K562 (cell line): ENCODE measurements around the gene PYGO2. TPM values are rescaled to one million over a fixed set of nuclear protein-coding genes. Genes with fewer than 3 reads are reported as not detected.
A peak's percentile ranks its signal among the peaks of the same experiment; 100 is the strongest.

Source experiments
- BRD4 ChIP-seq: fragments of 200-600 bp; sonication (generic); IDR thresholded peaks from 2 replicates; pipeline ENCODE4 v1.6.1; 2017; ENCODE audit warnings: inconsistent platforms
- CBFB ChIP-seq: sonication (generic); formaldehyde crosslinking; IDR thresholded peaks from 2 replicates; pipeline ENCODE4 v1.4.0; 2020; ENCODE audit warnings: mild to moderate bottlenecking, missing genetic modification reagents
- MAX ChIP-seq: sonication (generic); formaldehyde crosslinking; IDR thresholded peaks from 2 replicates; pipeline ENCODE4 v1.9.0; 2022; ENCODE audit warnings: mild to moderate bottlenecking, missing genetic modification reagents
- MIER1 ChIP-seq: fragments of 450-650 bp; IDR thresholded peaks from 2 replicates; pipeline ENCODE4 v1.6.1; 2016; ENCODE audit warnings: antibody characterized with exemption, mild to moderate bottlenecking, low read depth
- MYBL2 ChIP-seq, 2 experiments: fragments of 450-650 bp in 1 of 2; sonication (generic) in 1 of 2; formaldehyde crosslinking in 1 of 2; IDR thresholded peaks; 2 replicates each; pipeline versions ENCODE4 v1.6.1 to v1.8.1; 2017 to 2022; ENCODE audit warnings: borderline replicate concordance in 1 of 2, inconsistent platforms in 1 of 2, low read depth in 1 of 2, mild to moderate bottlenecking in 1 of 2, missing genetic modification reagents in 1 of 2, moderate library complexity in 1 of 2
- PHF20 ChIP-seq: fragments of 450-650 bp; IDR thresholded peaks from 2 replicates; pipeline ENCODE4 v1.6.1; 2018; ENCODE audit not compliant: partially characterized antibody
- PHTF2 ChIP-seq: fragments of 250-450 bp; sonication (Bioruptor Pico); IDR thresholded peaks from 2 replicates; pipeline ENCODE4 v1.5.0; 2021; ENCODE audit warnings: mild to moderate bottlenecking
- PYGO2 ChIP-seq: fragments of 450-650 bp; IDR thresholded peaks from 2 replicates; pipeline ENCODE4 v1.6.1; 2016; ENCODE audit warnings: mild to moderate bottlenecking, missing genetic modification characterization, moderate library complexity, missing compliant biosample characterization
- RBM15 ChIP-seq: fragments of 200-400 bp; formaldehyde crosslinking; IDR thresholded peaks from 2 replicates; pipeline ENCODE4 v1.6.1; 2018; ENCODE audit warnings: mild to moderate bottlenecking, low read length, moderate library complexity; ENCODE audit not compliant: insufficient read depth
- RFX5 ChIP-seq: IDR thresholded peaks from 2 replicates; pipeline ENCODE4 v1.6.1; 2011; ENCODE audit warnings: low read depth, mild to moderate bottlenecking, improper control_type of control experiment, low read length
- ZNF444 ChIP-seq: fragments of 250-450 bp; sonication (Bioruptor Pico); IDR thresholded peaks from 2 replicates; pipeline ENCODE4 v1.4.0; 2020; ENCODE audit warnings: mild to moderate bottlenecking, moderate library complexity
- ZNF592 ChIP-seq: fragments of 450-650 bp; IDR thresholded peaks from 2 replicates; pipeline ENCODE4 v1.6.1; 2017; ENCODE audit warnings: antibody characterized with exemption, mild to moderate bottlenecking
- ZNF75A ChIP-seq: fragments of 450-650 bp; formaldehyde crosslinking; IDR thresholded peaks from 2 replicates; pipeline ENCODE4 v1.4.0; 2020; ENCODE audit warnings: mild to moderate bottlenecking
- polyA plus RNA-seq, 8 experiments: library from polyadenylated mRNA; depleted of rRNA in 4 of 8; stranded (reverse) in 5 of 8; unstranded in 3 of 8; fragments of >200 nt; fragmentation: Nextera tagmentation in 2 of 8; fragmentation: Illumina TruSeq in 1 of 8; extraction: Ambion mirVana in 2 of 8; extraction: Trizol in 1 of 8; gene quantifications; 2 replicates each; pipeline versions ENCODE4 v1.2.1 to v1.2.3, GENCODE V29; 2011 to 2014; ENCODE audit warnings: inconsistent platforms in 1 of 8, missing spikeins in 1 of 8
- total RNA-seq, 7 experiments: library from RNA; depleted of rRNA in 6 of 7; stranded (reverse); fragments of >200 nt in 6 of 7; fragmentation: Illumina TruSeq in 2 of 7; extraction: Trizol in 2 of 7; gene quantifications; 2 replicates each; pipeline versions ENCODE4 v1.2.1 to v1.2.3, GENCODE V29; 2011 to 2021; ENCODE audit warnings: low replicate concordance in 1 of 7
- TF ChIP-seq, protein P1 (sequence below): fragments of 450-650 bp; formaldehyde crosslinking; IDR thresholded peaks from 2 replicates; pipeline ENCODE4 v1.4.0; 2020; ENCODE audit warnings: mild to moderate bottlenecking, moderate library complexity
- TF ChIP-seq, protein P2 (sequence below): sonication (generic); formaldehyde crosslinking; IDR thresholded peaks from 2 replicates; pipeline ENCODE4 v1.8.0; 2023; ENCODE audit warnings: missing genetic modification reagents, mild to moderate bottlenecking, borderline replicate concordance

The PYGO2 gene
- total and polyA plus RNA-seq, 9 of the 15 experiments (the other 6 are each of a cell fraction or from before 2014, with no cell fraction given) = 8.3 to 36.2 (median 18.2) TPM

DNA sequence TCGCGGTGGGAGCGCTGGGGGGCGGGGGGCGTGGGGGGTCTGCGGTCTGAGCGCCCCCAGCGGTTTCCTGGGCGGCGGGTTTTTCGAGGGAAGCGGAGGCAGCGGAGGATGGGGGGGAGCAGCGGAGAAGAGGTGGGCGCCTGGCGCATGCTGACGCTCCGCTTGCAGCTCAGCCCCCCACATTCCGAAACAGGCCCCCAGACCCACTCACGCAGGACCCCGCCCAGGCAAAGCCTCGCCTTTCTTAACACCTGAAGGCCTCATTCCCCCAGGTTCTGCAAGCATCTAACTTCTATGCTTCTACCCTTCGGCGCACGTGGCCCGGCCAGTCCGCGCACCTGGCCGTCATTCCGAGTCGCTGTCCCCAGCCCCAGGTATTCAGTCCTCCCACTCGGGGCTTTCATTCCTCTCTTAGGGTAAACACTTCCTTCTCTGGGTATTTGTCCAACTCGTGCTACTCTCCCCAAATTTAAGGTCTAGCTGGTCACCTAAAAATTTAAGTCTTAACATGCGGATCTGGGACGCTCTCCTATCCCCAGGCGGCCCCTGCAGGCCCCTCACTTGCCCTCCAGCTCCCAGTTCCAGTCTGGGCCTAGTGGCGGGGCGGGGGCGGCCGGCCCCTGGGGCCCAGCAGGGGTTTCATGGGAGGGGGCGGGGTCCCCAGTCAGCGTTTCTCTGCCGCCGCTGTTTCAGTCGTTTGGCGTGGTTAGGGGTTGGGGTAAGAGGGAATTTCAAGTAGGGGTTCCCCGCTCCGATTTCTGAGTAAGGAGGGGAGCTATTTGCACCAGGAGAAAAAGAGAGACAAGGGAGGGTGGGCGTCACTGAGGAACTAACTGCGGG is 38.2 kb upstream of the PYGO2 start (continued):
- TF ChIP-seq, protein P1, sequence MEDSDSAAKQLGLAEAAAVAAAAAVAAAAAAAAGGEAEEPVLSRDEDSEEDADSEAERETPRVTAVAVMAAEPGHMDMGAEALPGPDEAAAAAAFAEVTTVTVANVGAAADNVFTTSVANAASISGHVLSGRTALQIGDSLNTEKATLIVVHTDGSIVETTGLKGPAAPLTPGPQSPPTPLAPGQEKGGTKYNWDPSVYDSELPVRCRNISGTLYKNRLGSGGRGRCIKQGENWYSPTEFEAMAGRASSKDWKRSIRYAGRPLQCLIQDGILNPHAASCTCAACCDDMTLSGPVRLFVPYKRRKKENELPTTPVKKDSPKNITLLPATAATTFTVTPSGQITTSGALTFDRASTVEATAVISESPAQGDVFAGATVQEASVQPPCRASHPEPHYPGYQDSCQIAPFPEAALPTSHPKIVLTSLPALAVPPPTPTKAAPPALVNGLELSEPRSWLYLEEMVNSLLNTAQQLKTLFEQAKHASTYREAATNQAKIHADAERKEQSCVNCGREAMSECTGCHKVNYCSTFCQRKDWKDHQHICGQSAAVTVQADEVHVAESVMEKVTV (CRISPR knock-in tag) = no peak
- TF ChIP-seq PHTF2 (no peak), ZNF592 (peak; percentile 87), BRD4 (no peak), ZNF444 (CRISPR knock-in tag) (no peak), RBM15 (no peak), CBFB (no peak), PHF20 (no peak), MYBL2 (IDR thresholded peaks at IDR 0.05; ENCODE audit: low read depth) (no peak), MYBL2 (CRISPR knock-in tag; IDR thresholded peaks at IDR 0.05; ENCODE audit: borderline replicate concordance) (no peak), MIER1 (no peak), RFX5 (no peak), PYGO2 (no peak), MAX (CRISPR knock-in tag) (peak; percentile 94), ZNF75A (CRISPR knock-in tag) (no peak)
- TF ChIP-seq, protein P2, sequence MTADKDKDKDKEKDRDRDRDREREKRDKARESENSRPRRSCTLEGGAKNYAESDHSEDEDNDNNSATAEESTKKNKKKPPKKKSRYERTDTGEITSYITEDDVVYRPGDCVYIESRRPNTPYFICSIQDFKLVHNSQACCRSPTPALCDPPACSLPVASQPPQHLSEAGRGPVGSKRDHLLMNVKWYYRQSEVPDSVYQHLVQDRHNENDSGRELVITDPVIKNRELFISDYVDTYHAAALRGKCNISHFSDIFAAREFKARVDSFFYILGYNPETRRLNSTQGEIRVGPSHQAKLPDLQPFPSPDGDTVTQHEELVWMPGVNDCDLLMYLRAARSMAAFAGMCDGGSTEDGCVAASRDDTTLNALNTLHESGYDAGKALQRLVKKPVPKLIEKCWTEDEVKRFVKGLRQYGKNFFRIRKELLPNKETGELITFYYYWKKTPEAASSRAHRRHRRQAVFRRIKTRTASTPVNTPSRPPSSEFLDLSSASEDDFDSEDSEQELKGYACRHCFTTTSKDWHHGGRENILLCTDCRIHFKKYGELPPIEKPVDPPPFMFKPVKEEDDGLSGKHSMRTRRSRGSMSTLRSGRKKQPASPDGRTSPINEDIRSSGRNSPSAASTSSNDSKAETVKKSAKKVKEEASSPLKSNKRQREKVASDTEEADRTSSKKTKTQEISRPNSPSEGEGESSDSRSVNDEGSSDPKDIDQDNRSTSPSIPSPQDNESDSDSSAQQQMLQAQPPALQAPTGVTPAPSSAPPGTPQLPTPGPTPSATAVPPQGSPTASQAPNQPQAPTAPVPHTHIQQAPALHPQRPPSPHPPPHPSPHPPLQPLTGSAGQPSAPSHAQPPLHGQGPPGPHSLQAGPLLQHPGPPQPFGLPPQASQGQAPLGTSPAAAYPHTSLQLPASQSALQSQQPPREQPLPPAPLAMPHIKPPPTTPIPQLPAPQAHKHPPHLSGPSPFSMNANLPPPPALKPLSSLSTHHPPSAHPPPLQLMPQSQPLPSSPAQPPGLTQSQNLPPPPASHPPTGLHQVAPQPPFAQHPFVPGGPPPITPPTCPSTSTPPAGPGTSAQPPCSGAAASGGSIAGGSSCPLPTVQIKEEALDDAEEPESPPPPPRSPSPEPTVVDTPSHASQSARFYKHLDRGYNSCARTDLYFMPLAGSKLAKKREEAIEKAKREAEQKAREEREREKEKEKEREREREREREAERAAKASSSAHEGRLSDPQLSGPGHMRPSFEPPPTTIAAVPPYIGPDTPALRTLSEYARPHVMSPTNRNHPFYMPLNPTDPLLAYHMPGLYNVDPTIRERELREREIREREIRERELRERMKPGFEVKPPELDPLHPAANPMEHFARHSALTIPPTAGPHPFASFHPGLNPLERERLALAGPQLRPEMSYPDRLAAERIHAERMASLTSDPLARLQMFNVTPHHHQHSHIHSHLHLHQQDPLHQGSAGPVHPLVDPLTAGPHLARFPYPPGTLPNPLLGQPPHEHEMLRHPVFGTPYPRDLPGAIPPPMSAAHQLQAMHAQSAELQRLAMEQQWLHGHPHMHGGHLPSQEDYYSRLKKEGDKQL (CRISPR knock-in tag) = 0 out of 2 replicates have a peak, but pooled peaks have one; percentile 47
